PC-9 (cell line): Measurements from ENCODE around the gene DNTTIP2. TPM values are rescaled to one million over a fixed set of nuclear protein-coding genes. Genes with fewer than 3 reads are reported as not detected.

Experiments
- BruUV-seq: library from RNA; stranded (reverse); fragments of 400-500 nt; replicated peaks from 2 replicates; lab custom pipeline; 2021; lab: Mats Ljungman, UMichigan
- CTCF ChIA-PET: fragments of 300-600 bp; sonication (Branson Sonifier 250); formaldehyde crosslinking; loops from one replicate; lab custom pipeline; 2022; ENCODE audit warnings: antibody characterized with exemption; lab: Charles Lee
- POLR2A ChIA-PET: fragments of 300-600 bp; sonication (Branson Sonifier 250); formaldehyde crosslinking; loops from one replicate; lab custom pipeline; 2022; ENCODE audit warnings: antibody characterized with exemption; ENCODE audit not compliant: unreplicated experiment; lab: Charles Lee
- DNase-seq, 2 experiments: peaks; one replicate each; pipeline versions ENCODE4 v3.0.0 to v3.0.0-alpha.2; 2015 to 2022; ENCODE audit warnings: mixed read lengths in 1 of 2
- H2AFZ ChIP-seq: fragments of 200-600 bp; sonication (generic); 2 replicates; pipeline ENCODE4 v1.8.1; 2017; ENCODE audit warnings: antibody characterized with exemption
- H3F3A ChIP-seq: fragments of 200-600 bp; sonication (generic); 2 replicates; pipeline ENCODE4 v1.8.1; 2017; ENCODE audit warnings: antibody characterized with exemption, mild to moderate bottlenecking, low read depth; ENCODE audit not compliant: insufficient read depth
- H3K27ac ChIP-seq: fragments of 200-600 bp; sonication (generic); 2 replicates; pipeline ENCODE4 v1.6.1; 2016; ENCODE audit warnings: mixed run types
- H3K27me3 ChIP-seq: fragments of 200-600 bp; sonication (generic); 2 replicates; pipeline ENCODE4 v1.6.1; 2016; ENCODE audit warnings: low read depth, mixed run types; ENCODE audit not compliant: insufficient read depth
- H3K36me3 ChIP-seq: fragments of 200-600 bp; sonication (generic); 2 replicates; pipeline ENCODE4 v1.6.1; 2016; ENCODE audit warnings: low read depth, mixed run types
- H3K4me1 ChIP-seq: fragments of 200-600 bp; sonication (generic); replicated peaks from 2 replicates; pipeline ENCODE4 v1.6.1; 2016; ENCODE audit warnings: mixed run types; ENCODE audit not compliant: insufficient read depth
- H3K4me2 ChIP-seq: fragments of 200-600 bp; sonication (generic); 2 replicates; pipeline ENCODE4 v1.6.1; 2017; ENCODE audit warnings: mixed run types
- H3K4me3 ChIP-seq: fragments of 200-600 bp; sonication (generic); 2 replicates; pipeline ENCODE4 v1.6.1; 2016; ENCODE audit warnings: mixed run types
- H3K79me2 ChIP-seq: fragments of 200-600 bp; sonication (generic); 2 replicates; pipeline ENCODE4 v1.6.1; 2017; ENCODE audit warnings: low read depth, mixed run types
- H3K9me2 ChIP-seq: fragments of 200-600 bp; sonication (generic); 2 replicates; pipeline ENCODE4 v1.8.1; 2017; ENCODE audit warnings: mild to moderate bottlenecking; ENCODE audit not compliant: insufficient read depth
- H3K9me3 ChIP-seq: fragments of 200-600 bp; sonication (generic); 2 replicates; pipeline ENCODE4 v1.8.1; 2016; ENCODE audit warnings: low read depth; ENCODE audit not compliant: insufficient read depth
- H4K20me1 ChIP-seq: fragments of 200-600 bp; sonication (generic); 2 replicates; pipeline ENCODE4 v1.8.1; 2017; ENCODE audit not compliant: insufficient read depth
- EZH2 ChIP-seq: fragments of 200-600 bp; sonication (generic); IDR thresholded peaks from 2 replicates; pipeline ENCODE4 v1.8.0; 2017; ENCODE audit warnings: antibody characterized with exemption, low read depth
- intact Hi-C: fragments of 100-400 bp; cut with micrococcal nuclease; formaldehyde crosslinking; loops from one replicate; pipeline ENCODE4 v1.10.0; 2022; ENCODE audit not compliant: unreplicated experiment
- total RNA-seq: library from RNA; stranded (reverse); gene quantifications from 2 replicates; pipeline ENCODE4 v1.2.3, GENCODE V29; 2021
- TF ChIP-seq, protein P1 (sequence below): fragments of 200-600 bp; sonication (generic); conservative IDR thresholded peaks from 2 replicates; pipeline ENCODE4 v1.6.1; 2017; ENCODE audit warnings: mixed run types, antibody characterized with exemption, mild to moderate bottlenecking, moderate library complexity

DNTTIP2 gene
- total RNA-seq, 1 experiment from 2014 or later = 85.7 TPM

DNA sequence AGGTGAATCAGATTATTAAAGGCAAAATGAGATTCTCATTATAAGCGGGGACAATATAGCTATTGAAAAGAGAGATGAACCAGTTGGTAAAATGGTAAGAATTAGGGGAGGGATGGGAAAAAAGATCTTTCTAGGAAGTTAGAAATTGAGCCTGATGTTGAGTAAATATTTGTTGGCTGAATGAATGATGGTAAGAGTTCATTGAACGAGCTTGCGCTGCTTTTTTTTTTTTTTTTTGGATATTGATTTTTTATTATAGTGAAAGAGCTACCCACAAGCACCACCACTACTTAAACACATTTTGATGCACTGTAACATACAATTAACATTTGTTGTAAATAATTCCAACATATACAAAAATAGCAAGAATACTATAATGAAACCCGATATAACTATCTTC lies 31.3 kb upstream of the DNTTIP2 start:
- Histone ChIP-seq H3K27ac (peak overlapping the region; percentile 80), H3K4me1 (peaks cover 23% of the 10 kb centered on the region), H3K9me2 (no peaks in the 10 kb centered on the region), H3F3A (peaks cover 12% of the 10 kb centered on the region), H4K20me1 (peaks cover 27% of the 10 kb centered on the region), H2AFZ (peak overlapping the region; percentile 89), H3K9me3 (no peaks in the 10 kb centered on the region; the same call in 1 of the 2 replicates), H3K27me3 (no peaks in the 10 kb centered on the region), H3K36me3 (peaks cover 22% of the 10 kb centered on the region), H3K4me2 (peak overlapping the region; percentile 71), H3K79me2 (peaks cover 44% of the 10 kb centered on the region), H3K4me3 (peak overlapping the region; percentile 68)
- CTCF ChIA-PET = interaction anchor here (1.0 to 1.9 kb wide), 5 partner anchors 50 to 128 kb away, joined by 3 to 6 read pairs (median 4); no protein-coding TSS in a partner anchor
- intact Hi-C loops = no loop called here
- DNase-seq = no peak
- POLR2A ChIA-PET = interaction anchor here (0.6 to 1.9 kb wide), 3 partner anchors 54 to 735 kb away, joined by 7 to 16 read pairs (median 12); no protein-coding TSS in a partner anchor
- no TSS peak for BruUV-seq
- TF ChIP-seq, protein P1, sequence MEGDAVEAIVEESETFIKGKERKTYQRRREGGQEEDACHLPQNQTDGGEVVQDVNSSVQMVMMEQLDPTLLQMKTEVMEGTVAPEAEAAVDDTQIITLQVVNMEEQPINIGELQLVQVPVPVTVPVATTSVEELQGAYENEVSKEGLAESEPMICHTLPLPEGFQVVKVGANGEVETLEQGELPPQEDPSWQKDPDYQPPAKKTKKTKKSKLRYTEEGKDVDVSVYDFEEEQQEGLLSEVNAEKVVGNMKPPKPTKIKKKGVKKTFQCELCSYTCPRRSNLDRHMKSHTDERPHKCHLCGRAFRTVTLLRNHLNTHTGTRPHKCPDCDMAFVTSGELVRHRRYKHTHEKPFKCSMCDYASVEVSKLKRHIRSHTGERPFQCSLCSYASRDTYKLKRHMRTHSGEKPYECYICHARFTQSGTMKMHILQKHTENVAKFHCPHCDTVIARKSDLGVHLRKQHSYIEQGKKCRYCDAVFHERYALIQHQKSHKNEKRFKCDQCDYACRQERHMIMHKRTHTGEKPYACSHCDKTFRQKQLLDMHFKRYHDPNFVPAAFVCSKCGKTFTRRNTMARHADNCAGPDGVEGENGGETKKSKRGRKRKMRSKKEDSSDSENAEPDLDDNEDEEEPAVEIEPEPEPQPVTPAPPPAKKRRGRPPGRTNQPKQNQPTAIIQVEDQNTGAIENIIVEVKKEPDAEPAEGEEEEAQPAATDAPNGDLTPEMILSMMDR = no peak

DNA sequence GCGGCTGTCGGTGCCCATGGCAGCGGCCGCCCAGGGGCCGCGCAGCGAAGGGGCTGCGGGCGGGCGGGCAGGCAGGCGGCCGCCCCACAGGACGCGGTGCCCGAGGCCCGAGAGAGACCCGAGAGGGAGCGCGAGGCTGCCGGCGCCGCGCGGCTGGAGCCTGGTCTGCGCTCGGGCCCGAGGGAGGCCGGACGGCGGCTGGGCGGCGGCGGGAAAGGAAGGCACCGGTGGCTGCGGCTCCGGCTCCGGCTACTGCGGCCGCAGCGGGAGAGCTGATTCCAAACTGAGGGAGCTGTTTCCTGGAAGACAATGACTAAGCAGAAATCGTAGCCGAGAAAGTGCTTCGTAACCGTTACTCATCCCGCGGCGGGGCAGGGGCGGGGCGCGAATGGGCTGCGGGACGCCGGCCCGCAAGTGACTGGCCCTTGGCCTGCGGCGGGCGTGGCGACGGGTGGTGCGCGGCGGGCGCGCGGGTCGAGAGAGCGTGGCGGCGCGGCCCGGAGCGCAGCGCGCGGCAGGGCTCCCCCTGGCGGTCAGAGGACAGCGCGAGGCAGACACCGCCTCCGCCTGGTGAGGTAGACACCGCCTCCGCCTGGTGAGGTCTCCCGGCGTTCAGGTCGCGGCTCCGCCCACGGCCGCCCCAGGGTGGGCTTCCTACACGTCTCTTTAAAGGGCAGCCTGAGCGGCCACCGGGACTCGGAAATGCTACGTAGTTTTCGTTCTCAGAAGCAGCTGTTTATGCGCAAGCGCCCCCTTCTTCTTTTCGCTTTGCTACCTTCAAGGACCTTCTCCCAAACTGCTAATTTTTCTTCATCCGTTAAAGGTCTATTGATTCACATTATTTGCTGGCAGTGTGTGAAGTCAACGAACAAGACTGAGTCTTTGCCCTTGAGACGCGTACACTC lies 30.4 kb upstream of the DNTTIP2 start, which contains the start of gene GCLM:
Gene GCLM, minus strand, starts transcription at position 285 of the 905 bp plus-strand sequence. Its CDS starts 267 bp downstream, at position 18.
- Histone ChIP-seq H3K4me2 (peak within 1 kb of the TSS; percentile 92), H3K4me1 (peaks cover 32% of the 10 kb centered on the region), H3K9me2 (no peaks in the 10 kb centered on the region), H3K27ac (peak within 1 kb of the TSS; percentile 80), H3K4me3 (peak within 1 kb of the TSS; percentile 68), H4K20me1 (peaks cover 36% of the 10 kb centered on the region), H3K79me2 (peaks cover 53% of the 10 kb centered on the region), H3K9me3 (no peaks in the 10 kb centered on the region; the same call in 1 of the 2 replicates), H3K27me3 (no peaks in the 10 kb centered on the region), H3F3A (peaks cover 21% of the 10 kb centered on the region), H3K36me3 (peaks cover 28% of the 10 kb centered on the region), H2AFZ (peak within 1 kb of the TSS; percentile 89)
- intact Hi-C loops = loop anchor here (1.0 to 5.0 kb wide), 4 partner anchors 55 to 898 kb away; no protein-coding TSS in a partner anchor
- ChIA-PET POLR2A (interaction anchor here (0.7 to 1.9 kb wide), 6 partner anchors 11 to 116 kb away, joined by 3 to 16 read pairs (median 5); no protein-coding TSS in a partner anchor), CTCF (interaction anchor here (0.7 to 1.9 kb wide), 8 partner anchors 30 to 129 kb away, joined by 3 to 7 read pairs (median 4); partner anchors contain the start of gene DNTTIP2)
- peak; percentile 94 to 97 for DNase-seq
- TSS peak; percentile 72 for BruUV-seq
- TF ChIP-seq EZH2 = no peak
- TF ChIP-seq, protein P1 = peak; percentile 80
